HepG2 (cell line): Measurements from ENCODE around the gene CD79A. TPM values are rescaled to one million over a fixed set of nuclear protein-coding genes. Genes with fewer than 3 reads are reported as not detected.

Source experiments
- ATRX ChIP-seq: sonication (generic); formaldehyde crosslinking; IDR thresholded peaks from 2 replicates; pipeline ENCODE4 v1.4.0; 2020; ENCODE audit warnings: missing genetic modification reagents, borderline replicate concordance
- BRCA1 ChIP-seq: sonication (generic); formaldehyde crosslinking; IDR thresholded peaks from 2 replicates; pipeline ENCODE4 v1.4.0; 2020; ENCODE audit warnings: missing genetic modification reagents
- CHD4 ChIP-seq: fragments of 200-600 bp; sonication (generic); IDR thresholded peaks from 2 replicates; pipeline ENCODE4 v1.7.0; 2017; ENCODE audit warnings: mild to moderate bottlenecking, low read length, borderline replicate concordance
- FIP1L1 ChIP-seq: fragments of 200-400 bp; formaldehyde crosslinking; IDR thresholded peaks from 2 replicates; pipeline ENCODE4 v1.6.1; 2018; ENCODE audit warnings: low read depth, mild to moderate bottlenecking, low read length, moderate library complexity, borderline replicate concordance; ENCODE audit not compliant: insufficient read depth
- JDP2 ChIP-seq: sonication (generic); formaldehyde crosslinking; IDR thresholded peaks from 2 replicates; pipeline ENCODE4 v1.8.1; 2022; ENCODE audit warnings: missing genetic modification reagents, borderline replicate concordance
- KDM6A ChIP-seq: IDR thresholded peaks from 2 replicates; pipeline ENCODE4 v1.6.1; 2016; ENCODE audit warnings: low read depth
- MIER3 ChIP-seq: IDR thresholded peaks from 2 replicates; pipeline ENCODE4 v1.6.1; 2016; ENCODE audit warnings: missing compliant biosample characterization, borderline replicate concordance
- NCOA2 ChIP-seq: sonication (generic); formaldehyde crosslinking; IDR thresholded peaks from 2 replicates; pipeline ENCODE4 v1.8.0; 2022; ENCODE audit warnings: inconsistent platforms
- PHF5A ChIP-seq: IDR thresholded peaks from one replicate; pipeline ENCODE4 v1.6.1; 2018; ENCODE audit warnings: low read depth, missing genetic modification reagents; ENCODE audit not compliant: unreplicated experiment
- PRDM15 ChIP-seq: sonication (generic); formaldehyde crosslinking; IDR thresholded peaks from 2 replicates; pipeline ENCODE4 v1.4.0; 2020; ENCODE audit warnings: missing genetic modification reagents
- U2AF1 ChIP-seq: fragments of 200-400 bp; formaldehyde crosslinking; optimal IDR thresholded peaks from 2 replicates; pipeline ENCODE3; 2017; ENCODE audit warnings: mild to moderate bottlenecking, low read depth, low read length
- ZBTB21 ChIP-seq: sonication (generic); formaldehyde crosslinking; IDR thresholded peaks from 2 replicates; pipeline ENCODE4 v1.4.0; 2020; ENCODE audit warnings: missing genetic modification reagents
- ZBTB7B ChIP-seq: sonication (generic); formaldehyde crosslinking; IDR thresholded peaks from 2 replicates; pipeline ENCODE4 v1.4.0; 2020; ENCODE audit warnings: missing genetic modification reagents
- ZMYM2 ChIP-seq: sonication (generic); formaldehyde crosslinking; IDR thresholded peaks from 2 replicates; pipeline ENCODE4 v1.8.0; 2022; ENCODE audit warnings: mild to moderate bottlenecking, missing genetic modification reagents
- ZMYM4 ChIP-seq: sonication (generic); formaldehyde crosslinking; IDR thresholded peaks from 2 replicates; pipeline ENCODE4 v1.8.1; 2023; ENCODE audit warnings: mild to moderate bottlenecking, missing genetic modification reagents
- ZNF512B ChIP-seq: sonication (generic); formaldehyde crosslinking; IDR thresholded peaks from 2 replicates; pipeline ENCODE4 v1.5.1; 2020; ENCODE audit warnings: missing genetic modification reagents, mild to moderate bottlenecking, borderline replicate concordance
- ZNF546 ChIP-seq: sonication (generic); formaldehyde crosslinking; conservative IDR thresholded peaks from 2 replicates; pipeline ENCODE4 v1.8.1; 2023; ENCODE audit warnings: mild to moderate bottlenecking, missing genetic modification reagents
- ZNF574 ChIP-seq: sonication (generic); formaldehyde crosslinking; IDR thresholded peaks from 2 replicates; pipeline ENCODE4 v1.4.0; 2020; ENCODE audit warnings: missing genetic modification reagents
- ZNF644 ChIP-seq: IDR thresholded peaks from 2 replicates; pipeline ENCODE4 v1.6.1; 2016; ENCODE audit warnings: low read depth
- ZNF672 ChIP-seq: sonication (generic); formaldehyde crosslinking; IDR thresholded peaks from 2 replicates; pipeline ENCODE4 v1.8.1; 2022; ENCODE audit warnings: missing genetic modification reagents
- ZNF746 ChIP-seq: sonication (generic); formaldehyde crosslinking; IDR thresholded peaks from 2 replicates; pipeline ENCODE4 v1.8.0; 2022; ENCODE audit warnings: mild to moderate bottlenecking, missing genetic modification reagents
- polyA plus RNA-seq, 8 experiments: library from polyadenylated mRNA; depleted of rRNA in 3 of 8; stranded (reverse) in 7 of 8; unstranded in 1 of 8; fragments of >200 nt; fragmentation: Illumina TruSeq in 4 of 8; extraction: Trizol in 4 of 8; gene quantifications; 2 replicates each; pipeline versions ENCODE4 v1.2.1 to v1.2.3, GENCODE V29; 2011 to 2016; ENCODE audit warnings: low read depth in 4 of 8, missing spikeins in 1 of 8, mixed read lengths in 1 of 8; ENCODE audit not compliant: insufficient read depth in 1 of 8
- total RNA-seq, 5 experiments: library from RNA; depleted of rRNA; stranded (reverse); fragments of >200 nt; fragmentation: Illumina TruSeq; extraction: Trizol; gene quantifications; 2 replicates each; pipeline ENCODE4 v1.2.3, GENCODE V29; 2016; ENCODE audit warnings: low read depth in 1 of 5

The CD79A gene
- total and polyA plus RNA-seq, 2 of the 13 experiments (the other 11 are each of a cell fraction or from before 2014, with no cell fraction given), result 0.24 to 0.33 TPM

- TF ChIP-seq ZNF512B (CRISPR knock-in tag) (no peak), ZNF644 (CRISPR knock-in tag) (no peak), KDM6A (no peak), ZMYM4 (CRISPR knock-in tag) (peak; percentile 64), ZNF672 (CRISPR knock-in tag) (no peak), U2AF1 (no peak), MIER3 (CRISPR knock-in tag) (peak; percentile 57; the same call in 1 of the 2 replicates), ZBTB7B (CRISPR knock-in tag) (peak; percentile 92), BRCA1 (CRISPR knock-in tag) (0 out of 2 replicates have a peak, but pooled peaks have one; percentile 31), JDP2 (no peak), ZNF546 (peak; percentile 84), ZNF574 (CRISPR knock-in tag) (peak; percentile 98), ZBTB21 (0 out of 2 replicates have a peak, but pooled peaks have one; percentile 13), PHF5A (CRISPR knock-in tag) (peak; percentile 15), FIP1L1 (0 out of 2 replicates have a peak, but pooled peaks have one; percentile 24), NCOA2 (CRISPR knock-in tag) (peak; percentile 41; the same call in 1 of the 2 replicates), PRDM15 (CRISPR knock-in tag) (0 out of 2 replicates have a peak, but pooled peaks have one; percentile 23), ATRX (CRISPR knock-in tag) (no peak), CHD4 (peak; percentile 79; the same call in 1 of the 2 replicates), ZMYM2 (CRISPR knock-in tag) (peak; percentile 81; the same call in 1 of the 2 replicates), ZNF746 (CRISPR knock-in tag) (peak; percentile 82)
These were observed 17.3 kb upstream of the CD79A start, which contains the start of gene RPS19 (continued) for GRCh38 chr19:41859618-41860418.
